ENCODE measurements around the gene OPN5.

DNA sequence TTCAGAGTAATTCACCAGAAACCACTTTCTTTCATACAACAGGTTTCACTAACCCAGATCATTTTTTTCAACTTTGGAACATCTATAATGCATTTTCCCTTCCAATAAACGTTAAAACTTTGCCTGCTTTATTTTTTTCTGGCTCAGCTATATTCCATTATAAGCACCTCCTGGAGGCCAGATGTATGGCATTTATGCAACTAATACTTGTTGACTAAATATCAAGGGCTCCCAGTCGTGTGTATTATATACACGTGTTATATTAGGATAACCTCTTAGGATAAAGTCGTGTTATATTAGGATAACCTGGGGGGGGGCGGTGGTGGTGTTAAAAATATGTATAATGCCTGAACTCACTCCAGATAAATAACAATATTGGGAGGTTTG, 6.7 kb downstream of the OPN5 start:
- TF ChIP-seq L3MBTL2 (conservative IDR thresholded peaks at IDR 0.05) (no peak), HDGF (IDR thresholded peaks at IDR 0.05; ENCODE audit: borderline replicate concordance) (no peak), ZNF384 (IDR thresholded peaks at IDR 0.05) (no peak), FOXA1 (IDR thresholded peaks at IDR 0.05) (no peak), BHLHE40 (IDR thresholded peaks at IDR 0.05; ENCODE audit: borderline replicate concordance) (no peak), SUZ12 (IDR thresholded peaks at IDR 0.05) (no peak), SP1 (IDR thresholded peaks at IDR 0.05) (no peak), TARDBP (IDR thresholded peaks at IDR 0.05) (no peak), FOXM1 (IDR thresholded peaks at IDR 0.05; ENCODE audit: borderline replicate concordance) (no peak), ELF4 (IDR thresholded peaks at IDR 0.05) (no peak), CTBP1 (IDR thresholded peaks at IDR 0.05; ENCODE audit: borderline replicate concordance) (no peak), FOXK2 (IDR thresholded peaks at IDR 0.05) (no peak)
- TF ChIP-seq, protein P1, sequence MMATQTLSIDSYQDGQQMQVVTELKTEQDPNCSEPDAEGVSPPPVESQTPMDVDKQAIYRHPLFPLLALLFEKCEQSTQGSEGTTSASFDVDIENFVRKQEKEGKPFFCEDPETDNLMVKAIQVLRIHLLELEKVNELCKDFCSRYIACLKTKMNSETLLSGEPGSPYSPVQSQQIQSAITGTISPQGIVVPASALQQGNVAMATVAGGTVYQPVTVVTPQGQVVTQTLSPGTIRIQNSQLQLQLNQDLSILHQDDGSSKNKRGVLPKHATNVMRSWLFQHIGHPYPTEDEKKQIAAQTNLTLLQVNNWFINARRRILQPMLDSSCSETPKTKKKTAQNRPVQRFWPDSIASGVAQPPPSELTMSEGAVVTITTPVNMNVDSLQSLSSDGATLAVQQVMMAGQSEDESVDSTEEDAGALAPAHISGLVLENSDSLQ (IDR thresholded peaks at IDR 0.05): no peak

All from HEK293T (cell line).